ACHN (cell line): ENCODE results near the gene MTMR11.
"Not testable (repeated sequence)": the region's sequence is repeated elsewhere in the genome, so short reads cannot be mapped to it uniquely, and the experiment has no call there.

Experiments
- DNase-seq: peaks from one replicate; pipeline ENCODE4 v3.0.0-alpha.2; 2015
- in situ Hi-C: cut with HindIII; loops from 2 replicates; pipeline ENCODE4 v1.10.0; 2017; ENCODE audit warnings: low sequenced_read_pairs, low pct_ligation_motif_present, low pct_unique_long_range_greater_than_20kb

The MTMR11 gene

GRCh38 chr1:149916193-149916897 is 20.3 kb downstream of the MTMR11 start:
- in situ Hi-C loops: no loop called here
- DNase-seq: no peak

- no peak for DNase-seq
- in situ Hi-C loops: no loop called here
Measured at GRCh38 chr1:149915429-149916192, 21.1 kb downstream of the MTMR11 start.

- no peak for DNase-seq
- in situ Hi-C loops: no loop called here
Measured at GRCh38 chr1:149914545-149914944, 22.1 kb downstream of the MTMR11 start.

GRCh38 chr1:149906570-149907075 is 30.1 kb downstream of the MTMR11 start:
- in situ Hi-C loops: no loop called here
- DNase-seq: no peak

GRCh38 chr1:149903836-149904491 is 32.7 kb downstream of the MTMR11 start:
- no peak for DNase-seq
- in situ Hi-C loops: no loop called here

- peak; percentile 96 for DNase-seq
- in situ Hi-C loops: no loop called here
Measured at GRCh38 chr1:149899460-149900284, 37.0 kb downstream of the MTMR11 start, which contains the start of gene BOLA1. Gene BOLA1, plus strand, starts transcription at chr1:149899568. Its CDS starts 492 bp downstream, at chr1:149900060.

- in situ Hi-C loops: no loop called here
- DNase-seq: no peak
Measured at GRCh38 chr1:149896575-149896974, 40.1 kb downstream of the MTMR11 start.

GRCh38 chr1:149888999-149889289 is 47.7 kb downstream of the MTMR11 start:
- in situ Hi-C loops: no loop called here
- peak; percentile 32 for DNase-seq

- peak; percentile 94 for DNase-seq
- in situ Hi-C loops: no loop called here
Measured at GRCh38 chr1:149888247-149888998, 48.3 kb downstream of the MTMR11 start.

GRCh38 chr1:149887456-149888246 is 49.0 kb downstream of the MTMR11 start:
- in situ Hi-C loops: no loop called here
- DNase-seq: peak; percentile 99

GRCh38 chr1:149887196-149887455 is 49.6 kb downstream of the MTMR11 start:
- in situ Hi-C loops, DNase-seq: not testable (repeated sequence)

- in situ Hi-C loops: no loop called here
Measured at GRCh38 chr1:149886396-149887195, 50.1 kb downstream of the MTMR11 start.

GRCh38 chr1:149886121-149886395 is 50.6 kb downstream of the MTMR11 start:
- in situ Hi-C loops: not testable (repeated sequence)
- peak; percentile 24 for DNase-seq

More at GRCh38 chr1:149886396-149887195, 50.1 kb downstream of the MTMR11 start:
- peak; percentile 100 for DNase-seq

GRCh38 chr1:149885339-149886120 is 51.1 kb downstream of the MTMR11 start:
- in situ Hi-C loops: no loop called here
- peak; percentile 81 for DNase-seq

GRCh38 chr1:149884433-149885338 is 52.0 kb downstream of the MTMR11 start:
- peak; percentile 50 for DNase-seq
- in situ Hi-C loops: no loop called here
